HUES64 (cell line): ENCODE measurements around the gene TMEM272.

Experiments
- H3K27ac ChIP-seq: 2 replicates; pipeline ENCODE4 v1.7.0; 2013; ENCODE audit warnings: low read depth, low read length, inconsistent platforms
- H3K27me3 ChIP-seq: 2 replicates; pipeline ENCODE4 v1.6.1; 2013; ENCODE audit warnings: mild to moderate bottlenecking, low read length; ENCODE audit not compliant: insufficient read depth
- H3K36me3 ChIP-seq: 2 replicates; pipeline ENCODE4 v1.6.1; 2013; ENCODE audit warnings: mild to moderate bottlenecking, low read length; ENCODE audit not compliant: insufficient read depth
- H3K4me1 ChIP-seq: 2 replicates; pipeline ENCODE4 v1.6.1; 2013; ENCODE audit warnings: mild to moderate bottlenecking, low read length, moderate library complexity; ENCODE audit not compliant: insufficient read depth
- H3K4me3 ChIP-seq: 2 replicates; pipeline ENCODE4 v1.5.1; 2013; ENCODE audit warnings: mild to moderate bottlenecking, low read length, moderate library complexity
- H3K9ac ChIP-seq: 2 replicates; pipeline ENCODE4 v1.6.1; 2013; ENCODE audit warnings: mild to moderate bottlenecking, low read depth, low read length
- H3K9me3 ChIP-seq: 2 replicates; pipeline ENCODE4 v1.6.1; 2013; ENCODE audit warnings: low read depth, low read length; ENCODE audit not compliant: insufficient read depth
- WGBS: fragments of 150-250, 120-280 bp; methylation state at CpG from one replicate; pipeline ENCODE4 v1.1.7; 2013; ENCODE audit warnings: missing lambda C conversion rate; 5-methylcytosine and 5-hydroxymethylcytosine counted together

The TMEM272 gene

GRCh38 chr13:51815848-51816247 lies 29.1 kb downstream of the TMEM272 start:
- no peak overlapping the region for H3K27ac ChIP-seq
- H3K4me1 ChIP-seq, result peaks cover 19% of the 10 kb centered on the region
- no peak overlapping the region for H3K9ac ChIP-seq
- no peak overlapping the region for H3K4me3 ChIP-seq
- H3K9me3 ChIP-seq, result no peaks in the 10 kb centered on the region
- WGBS, result 88% methylated on average over 11 of the region's 11 CpGs
- no peaks in the 10 kb centered on the region for H3K36me3 ChIP-seq
- H3K27me3 ChIP-seq, result peaks cover 3% of the 10 kb centered on the region; the same call in 1 of the 2 replicates

DNA sequence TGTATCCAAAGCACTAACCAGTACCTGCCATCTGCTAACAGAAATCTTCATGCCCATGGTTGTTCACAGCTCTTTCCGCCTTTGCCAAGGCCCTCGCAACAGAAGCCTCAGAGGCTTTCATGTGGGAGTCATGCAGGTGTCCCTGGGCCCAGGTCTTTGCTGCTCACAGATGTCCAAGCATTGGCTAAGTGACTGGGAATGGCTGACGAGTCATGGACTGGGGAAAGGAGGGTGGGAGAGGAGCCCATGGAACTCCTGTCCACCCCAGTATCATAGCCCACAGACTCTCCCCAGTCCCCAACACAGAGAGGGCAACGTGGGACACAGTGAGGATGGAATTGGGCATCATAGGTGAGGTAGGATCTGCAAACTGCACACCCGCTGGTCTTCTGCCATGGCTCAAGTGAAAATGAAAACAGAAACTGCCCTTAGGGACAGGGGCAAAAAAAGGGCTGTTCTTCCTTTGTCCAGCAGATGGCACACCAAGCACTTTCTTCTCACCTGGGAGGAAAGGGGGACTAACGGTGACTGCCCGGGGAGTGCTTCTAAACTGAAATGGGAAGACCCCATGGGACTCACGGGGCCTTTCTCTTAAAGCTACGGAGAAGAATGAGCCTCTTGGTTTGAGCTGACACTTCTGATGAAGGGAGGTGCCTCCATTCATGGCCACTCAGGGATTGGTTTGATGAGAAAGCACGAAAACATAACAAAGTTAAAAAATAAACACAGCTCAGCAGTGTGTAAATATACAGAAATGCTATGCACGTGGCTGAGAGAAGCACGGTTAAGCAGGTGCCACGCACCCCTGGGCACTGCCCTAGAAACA lies 29.9 kb downstream of the TMEM272 start:
- peaks cover 3% of the 10 kb centered on the region; the same call in 1 of the 2 replicates for H3K27me3 ChIP-seq
- no peaks in the 10 kb centered on the region for H3K36me3 ChIP-seq
- WGBS, result 44% methylated on average over 13 of the region's 13 CpGs
- no peak overlapping the region for H3K4me3 ChIP-seq
- no peak overlapping the region for H3K9ac ChIP-seq
- H3K4me1 ChIP-seq, result peaks cover 19% of the 10 kb centered on the region
- no peak overlapping the region for H3K27ac ChIP-seq
- no peaks in the 10 kb centered on the region for H3K9me3 ChIP-seq

- Histone ChIP-seq H3K4me1 (peaks cover 14% of the 10 kb centered on the region), H3K4me3 (no peak overlapping the region), H3K27ac (no peak overlapping the region), H3K36me3 (no peaks in the 10 kb centered on the region), H3K27me3 (no peaks in the 10 kb centered on the region), H3K9me3 (no peaks in the 10 kb centered on the region), H3K9ac (no peak overlapping the region)
- WGBS, result 96% methylated on average over 2 of the region's 2 CpGs
Observed at GRCh38 chr13:51814071-51814470, 30.9 kb downstream of the TMEM272 start.

- Histone ChIP-seq H3K4me1 (peaks cover 6% of the 10 kb centered on the region; the same call in 1 of the 2 replicates), H3K27me3 (no peaks in the 10 kb centered on the region), H3K36me3 (no peaks in the 10 kb centered on the region), H3K27ac (no peak overlapping the region), H3K9me3 (no peaks in the 10 kb centered on the region), H3K9ac (no peak overlapping the region), H3K4me3 (no peak overlapping the region)
- WGBS, result 73% methylated on average over 4 of the region's 4 CpGs
Observed at GRCh38 chr13:51811920-51812451, 33.0 kb downstream of the TMEM272 start.

GRCh38 chr13:51811046-51811445 lies 33.9 kb downstream of the TMEM272 start:
- Histone ChIP-seq H3K27ac (no peak overlapping the region), H3K27me3 (no peaks in the 10 kb centered on the region), H3K9me3 (no peaks in the 10 kb centered on the region), H3K36me3 (no peaks in the 10 kb centered on the region), H3K4me3 (no peak overlapping the region), H3K4me1 (0 out of 2 replicates have a peak, but pooled peaks cover 3% of the 10 kb centered on the region), H3K9ac (no peak overlapping the region)
- WGBS, result 81% methylated on average over 12 of the region's 12 CpGs

- no peaks in the 10 kb centered on the region for H3K27me3 ChIP-seq
- H3K36me3 ChIP-seq, result no peaks in the 10 kb centered on the region
- H3K9ac ChIP-seq, result no peak overlapping the region
- H3K4me3 ChIP-seq, result no peak overlapping the region
- H3K9me3 ChIP-seq, result no peaks in the 10 kb centered on the region
- no peak overlapping the region for H3K27ac ChIP-seq
- H3K4me1 ChIP-seq, result peaks cover 11% of the 10 kb centered on the region
Observed at GRCh38 chr13:51808811-51809210, 36.2 kb downstream of the TMEM272 start.

DNA sequence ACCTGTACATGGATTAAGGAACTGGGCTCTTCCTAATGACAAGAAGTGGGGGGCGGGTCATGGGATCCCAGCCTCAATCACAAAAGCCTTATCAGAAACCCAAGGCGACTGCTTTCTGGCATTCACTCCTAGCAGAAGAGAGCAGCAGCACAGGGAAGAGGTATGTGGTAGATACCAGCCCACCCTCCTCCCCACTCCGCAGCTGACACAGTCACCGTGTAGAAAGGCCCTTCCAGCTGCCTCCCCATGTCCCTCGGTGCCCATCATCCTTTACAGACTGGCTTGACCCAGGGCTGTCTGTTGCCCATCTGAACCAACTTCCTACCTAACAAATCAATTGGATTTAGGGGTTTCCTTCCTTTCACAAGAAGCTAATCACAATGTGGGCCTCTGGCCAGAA lies 37.9 kb downstream of the TMEM272 start:
- H3K4me1 ChIP-seq, result peaks cover 25% of the 10 kb centered on the region
- WGBS, result 80% methylated on average over 4 of the region's 5 CpGs
- H3K27ac ChIP-seq, result no peak overlapping the region
- H3K4me3 ChIP-seq, result no peak overlapping the region
- no peaks in the 10 kb centered on the region for H3K27me3 ChIP-seq
- no peak overlapping the region for H3K9ac ChIP-seq
- H3K9me3 ChIP-seq, result no peaks in the 10 kb centered on the region
- H3K36me3 ChIP-seq, result no peaks in the 10 kb centered on the region

- no peaks in the 10 kb centered on the region for H3K36me3 ChIP-seq
- no peak overlapping the region for H3K9ac ChIP-seq
- no peaks in the 10 kb centered on the region for H3K9me3 ChIP-seq
- WGBS, result 89% methylated on average over 2 of the region's 2 CpGs
- H3K4me1 ChIP-seq, result peaks cover 30% of the 10 kb centered on the region
- no peaks in the 10 kb centered on the region for H3K27me3 ChIP-seq
- no peak overlapping the region for H3K4me3 ChIP-seq
- no peak overlapping the region for H3K27ac ChIP-seq
Observed at GRCh38 chr13:51806566-51806965, 38.4 kb downstream of the TMEM272 start.

DNA sequence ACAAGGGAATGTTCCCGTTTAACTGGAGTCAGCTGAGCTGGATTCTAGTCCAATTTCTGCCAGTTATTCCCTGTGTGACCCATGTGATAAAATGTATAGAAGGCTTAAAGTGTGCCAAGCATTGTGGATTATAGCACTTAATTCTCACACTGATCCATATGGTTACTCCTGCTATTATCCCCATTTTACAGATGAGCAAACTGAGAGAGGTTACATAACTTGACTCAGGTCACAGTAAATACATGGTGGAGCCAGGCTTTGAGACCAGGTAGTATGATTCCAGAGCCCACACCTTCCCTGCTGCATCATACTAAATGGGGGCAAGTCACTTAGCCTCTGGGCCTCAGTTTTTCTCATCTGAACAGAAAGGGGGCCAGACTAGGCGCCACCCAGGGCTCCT lies 39.1 kb downstream of the TMEM272 start:
- no peak overlapping the region for H3K9ac ChIP-seq
- H3K4me1 ChIP-seq, result peaks cover 30% of the 10 kb centered on the region
- H3K9me3 ChIP-seq, result no peaks in the 10 kb centered on the region
- H3K4me3 ChIP-seq, result no peak overlapping the region
- no peaks in the 10 kb centered on the region for H3K27me3 ChIP-seq
- WGBS, result 81% methylated on average over 2 of the region's 2 CpGs
- no peak overlapping the region for H3K27ac ChIP-seq
- H3K36me3 ChIP-seq, result no peaks in the 10 kb centered on the region

DNA sequence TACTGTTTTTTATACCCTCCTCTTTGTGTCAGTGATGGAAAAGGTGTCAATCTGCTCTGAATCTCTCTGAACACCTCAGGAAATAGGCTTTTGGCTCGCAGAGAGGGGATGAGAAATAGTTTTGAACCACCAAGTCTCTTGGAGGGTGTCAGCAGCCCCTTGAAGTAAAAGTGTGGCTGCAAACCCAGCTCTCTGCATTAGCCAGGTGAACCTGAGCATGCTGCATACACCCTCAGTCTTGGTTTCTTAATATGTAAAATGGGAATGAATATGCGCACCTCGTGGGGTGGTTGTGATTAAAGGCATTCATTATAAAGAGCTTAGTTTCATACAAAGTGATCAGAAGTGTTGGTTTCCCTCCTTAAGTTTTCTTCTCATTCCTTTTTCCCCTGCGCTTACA lies 39.7 kb downstream of the TMEM272 start:
- no peaks in the 10 kb centered on the region for H3K27me3 ChIP-seq
- H3K9ac ChIP-seq, result no peak overlapping the region
- no peak overlapping the region for H3K27ac ChIP-seq
- no peaks in the 10 kb centered on the region for H3K36me3 ChIP-seq
- 0 out of 2 replicates have a peak overlapping the region, but pooled peaks have one; percentile 88 for H3K4me3 ChIP-seq
- H3K4me1 ChIP-seq, result peaks cover 30% of the 10 kb centered on the region
- no peaks in the 10 kb centered on the region for H3K9me3 ChIP-seq
- 77% methylated on average over 3 of the region's 4 CpGs for WGBS

DNA sequence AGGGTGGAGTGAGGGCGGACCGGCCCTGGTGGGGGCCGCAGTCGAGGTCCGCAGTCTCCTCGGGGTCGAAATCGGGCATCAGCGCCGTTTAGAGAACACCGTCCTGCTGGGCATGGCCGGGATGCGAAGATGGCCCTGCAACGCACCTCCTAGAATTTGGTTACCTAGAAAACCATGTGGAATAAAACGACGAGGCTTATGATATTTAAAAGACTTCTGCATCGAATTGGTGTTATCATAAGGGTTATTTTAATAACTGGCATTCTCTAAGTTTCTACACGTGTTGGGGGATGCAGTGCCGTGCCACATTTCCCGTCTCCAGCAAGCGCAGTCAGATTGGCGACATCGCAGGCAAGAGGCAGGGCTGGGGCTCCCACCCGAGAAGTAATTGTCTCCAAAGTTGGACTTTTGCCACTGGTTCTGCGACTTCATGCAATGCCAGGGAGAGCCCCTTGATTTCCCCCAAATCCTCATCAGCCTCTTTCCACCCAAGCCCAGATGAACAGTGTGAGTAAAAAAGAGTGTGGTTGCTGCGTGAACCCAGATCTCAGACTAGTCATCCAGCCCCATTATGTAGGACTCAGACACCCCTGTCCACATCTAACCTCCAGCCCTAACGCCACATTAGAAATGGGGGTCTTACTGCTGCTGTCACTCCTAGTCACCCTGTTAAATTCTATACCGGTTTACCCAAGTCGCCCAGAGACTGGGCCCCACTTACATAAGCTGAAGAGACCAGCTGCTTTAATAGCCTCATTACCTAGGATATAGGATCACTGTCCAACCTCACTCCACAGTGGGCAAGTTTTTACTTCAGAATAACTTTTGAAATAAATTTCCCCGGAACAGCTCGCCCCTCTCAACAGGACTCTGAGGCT lies 40.4 kb downstream of the TMEM272 start:
- Histone ChIP-seq H3K4me1 (peaks cover 38% of the 10 kb centered on the region), H3K9me3 (no peaks in the 10 kb centered on the region), H3K27ac (peak overlapping the region; percentile 92)

More for the DNA sequence above, 40.4 kb downstream of the TMEM272 start:
- no peaks in the 10 kb centered on the region for H3K36me3 ChIP-seq
- H3K4me3 ChIP-seq, result peak overlapping the region; percentile 88
- WGBS, result 30% methylated on average over 31 of the region's 31 CpGs
- H3K9ac ChIP-seq, result peak overlapping the region; percentile 94
- H3K27me3 ChIP-seq, result no peaks in the 10 kb centered on the region
